Activated CD8-positive, alpha-beta memory T cell treated with anti-CD3 and anti-CD28 coated beads for 24 hours (primary cell): ENCODE measurements around the gene UBTF.

Experiments used
- DNase-seq: peaks from one replicate; pipeline ENCODE4 v3.0.0-alpha.2; 2020

Gene UBTF

DNA sequence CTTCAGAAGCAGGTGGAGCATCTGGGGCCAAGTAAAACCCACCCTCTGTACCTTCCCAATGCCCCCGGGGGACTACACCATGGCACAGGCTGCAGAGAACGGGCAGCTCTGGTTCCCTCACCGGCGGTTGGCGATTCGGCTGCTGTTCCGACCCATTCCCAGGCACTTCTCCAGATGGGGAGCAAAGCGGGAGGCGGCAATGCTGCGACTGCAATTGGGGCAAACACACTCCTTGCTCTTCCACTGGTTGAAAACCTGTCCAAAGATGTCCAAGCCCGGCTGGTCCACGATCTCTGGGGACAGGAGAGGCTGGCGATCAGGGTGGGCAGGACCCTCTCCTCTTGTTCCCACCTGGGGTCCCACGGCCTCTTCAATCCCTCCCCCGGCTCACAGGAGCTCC is 22.4 kb downstream of the UBTF start:
- no peak for DNase-seq

DNA sequence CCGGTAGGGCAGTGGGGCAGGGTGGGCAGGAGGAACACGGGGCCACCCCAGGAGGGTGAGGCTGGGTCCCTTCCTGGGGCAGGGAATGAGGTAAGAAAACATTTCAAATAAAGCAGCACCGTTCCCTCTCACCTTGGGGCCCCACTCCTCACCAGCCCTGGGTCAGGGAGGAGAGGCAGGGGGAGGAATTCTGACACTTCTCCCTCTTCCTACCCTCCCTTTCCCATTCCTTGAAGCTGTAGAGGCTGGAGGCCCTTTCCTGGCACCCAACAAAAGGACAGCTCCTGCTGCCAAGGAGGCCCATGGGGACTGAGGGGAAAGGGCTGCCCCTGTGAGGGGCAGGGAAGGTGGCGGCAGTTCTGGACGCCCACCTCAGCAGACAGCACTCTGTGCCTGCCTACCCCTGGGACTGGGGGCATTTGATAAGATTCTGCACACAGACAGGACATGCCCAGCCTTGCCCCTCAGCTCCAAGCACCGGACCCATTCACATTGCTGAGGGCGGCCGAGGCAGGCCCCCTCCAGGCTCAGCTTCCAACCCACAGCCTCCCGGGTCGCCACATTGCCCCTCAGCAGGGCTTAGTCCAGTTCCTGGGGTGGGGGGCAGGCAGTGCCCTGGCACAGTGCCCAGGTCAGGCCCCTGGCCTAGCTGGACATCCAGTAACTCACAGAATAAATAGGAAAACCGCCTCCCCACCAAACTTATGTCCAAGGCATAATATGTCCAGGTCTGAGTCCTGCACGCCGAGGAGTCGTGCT is 26.0 kb downstream of the UBTF start:
- DNase-seq: no peak

DNA sequence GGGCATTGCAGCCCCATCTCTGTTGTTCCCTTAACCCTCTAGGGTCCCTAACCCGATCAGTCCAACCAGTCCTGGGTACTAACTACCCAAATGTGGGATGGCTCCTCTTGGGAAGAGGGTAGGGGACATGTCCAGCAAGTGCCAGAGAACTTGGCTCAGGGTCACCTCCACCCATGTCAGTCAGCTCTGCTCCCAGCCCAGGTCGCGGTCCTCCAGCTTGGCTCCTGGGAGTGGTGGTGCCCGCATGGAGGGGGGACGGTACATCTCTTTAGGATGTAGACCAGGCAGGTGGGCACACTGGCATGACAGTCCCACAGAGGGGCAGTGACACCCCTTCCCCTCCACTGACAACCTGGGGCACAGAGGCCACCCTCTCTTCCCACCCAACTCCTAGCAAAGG is 26.7 kb downstream of the UBTF start:
- DNase-seq: no peak

DNA sequence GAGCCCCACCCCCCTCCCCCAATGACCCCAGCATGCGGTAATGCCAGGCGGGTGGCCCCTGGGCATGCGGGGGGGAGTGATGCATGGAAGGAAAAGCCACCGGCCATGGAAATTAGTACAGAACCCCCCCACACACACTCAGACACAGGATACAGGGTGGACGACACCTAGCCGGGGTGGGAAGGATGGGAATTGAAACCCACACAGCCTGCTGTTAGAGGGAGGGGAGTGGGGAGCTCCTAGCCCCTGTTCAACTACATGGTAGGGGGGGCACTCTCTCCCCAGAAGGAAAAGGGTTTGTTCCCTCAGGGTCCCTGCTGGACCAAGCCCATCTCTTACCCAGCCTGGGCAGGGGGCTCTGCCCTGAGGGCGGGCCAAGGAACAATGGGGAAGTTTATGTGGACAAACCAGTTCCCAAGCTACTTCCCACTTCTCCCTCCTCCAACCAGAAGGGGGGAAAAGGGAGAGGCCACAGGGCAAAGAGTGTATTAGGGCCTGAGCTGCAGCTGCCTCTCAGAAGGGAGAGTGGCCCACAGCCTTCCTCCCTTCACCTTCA is 27.5 kb downstream of the UBTF start:
- DNase-seq: no peak

DNA sequence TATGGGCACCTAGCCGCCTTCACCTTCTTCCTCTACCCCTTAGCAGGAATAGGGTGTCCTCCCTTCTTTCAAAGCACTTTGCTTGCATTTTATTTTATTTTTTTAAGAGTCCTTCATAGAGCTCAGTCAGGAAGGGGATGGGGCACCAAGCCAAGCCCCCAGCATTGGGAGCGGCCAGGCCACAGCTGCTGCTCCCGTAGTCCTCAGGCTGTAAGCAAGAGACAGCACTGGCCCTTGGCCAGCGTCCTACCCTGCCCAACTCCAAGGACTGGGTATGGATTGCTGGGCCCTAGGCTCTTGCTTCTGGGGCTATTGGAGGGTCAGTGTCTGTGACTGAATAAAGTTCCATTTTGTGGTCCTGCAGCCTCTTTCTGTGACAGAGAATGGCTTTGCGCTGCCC is 28.1 kb downstream of the UBTF start:
- DNase-seq: no peak

DNA sequence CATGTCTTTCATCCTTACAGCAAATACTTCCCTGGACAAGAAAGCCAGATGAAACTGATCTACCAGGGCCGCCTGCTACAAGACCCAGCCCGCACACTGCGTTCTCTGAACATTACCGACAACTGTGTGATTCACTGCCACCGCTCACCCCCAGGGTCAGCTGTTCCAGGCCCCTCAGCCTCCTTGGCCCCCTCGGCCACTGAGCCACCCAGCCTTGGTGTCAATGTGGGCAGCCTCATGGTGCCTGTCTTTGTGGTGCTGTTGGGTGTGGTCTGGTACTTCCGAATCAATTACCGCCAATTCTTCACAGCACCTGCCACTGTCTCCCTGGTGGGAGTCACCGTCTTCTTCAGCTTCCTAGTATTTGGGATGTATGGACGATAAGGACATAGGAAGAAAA is 29.0 kb downstream of the UBTF start:
- DNase-seq: no peak

DNA sequence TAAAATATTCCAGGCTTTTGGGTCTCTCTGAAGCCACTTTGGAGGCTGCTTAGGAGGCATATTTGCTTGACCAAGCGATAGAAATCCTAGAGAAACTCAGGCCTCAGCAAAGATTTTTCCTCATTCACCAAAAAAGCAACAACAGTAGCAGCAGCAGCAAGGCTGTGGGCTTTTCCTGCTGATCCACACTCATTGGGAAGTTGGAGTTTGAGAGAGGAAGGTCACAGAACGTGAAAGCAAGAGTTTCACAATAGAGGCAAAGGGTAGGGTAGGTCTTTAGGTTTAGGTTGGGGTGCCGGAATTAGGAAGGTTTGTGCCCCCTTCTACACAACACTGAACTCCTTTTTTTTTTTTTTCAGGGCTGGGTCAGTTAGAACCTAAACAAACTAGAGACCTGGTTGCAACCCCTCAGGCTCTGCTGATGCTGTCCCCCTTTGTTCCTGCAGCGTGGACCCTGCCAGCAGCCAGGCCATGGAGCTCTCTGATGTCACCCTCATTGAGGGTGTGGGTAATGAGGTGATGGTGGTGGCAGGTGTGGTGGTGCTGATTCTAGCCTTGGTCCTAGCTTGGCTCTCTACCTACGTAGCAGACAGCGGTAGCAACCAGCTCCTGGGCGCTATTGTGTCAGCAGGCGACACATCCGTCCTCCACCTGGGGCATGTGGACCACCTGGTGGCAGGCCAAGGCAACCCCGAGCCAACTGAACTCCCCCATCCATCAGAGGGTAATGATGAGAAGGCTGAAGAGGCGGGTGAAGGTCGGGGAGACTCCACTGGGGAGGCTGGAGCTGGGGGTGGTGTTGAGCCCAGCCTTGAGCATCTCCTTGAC is 30.7 kb downstream of the UBTF start:
- DNase-seq: no peak

DNA sequence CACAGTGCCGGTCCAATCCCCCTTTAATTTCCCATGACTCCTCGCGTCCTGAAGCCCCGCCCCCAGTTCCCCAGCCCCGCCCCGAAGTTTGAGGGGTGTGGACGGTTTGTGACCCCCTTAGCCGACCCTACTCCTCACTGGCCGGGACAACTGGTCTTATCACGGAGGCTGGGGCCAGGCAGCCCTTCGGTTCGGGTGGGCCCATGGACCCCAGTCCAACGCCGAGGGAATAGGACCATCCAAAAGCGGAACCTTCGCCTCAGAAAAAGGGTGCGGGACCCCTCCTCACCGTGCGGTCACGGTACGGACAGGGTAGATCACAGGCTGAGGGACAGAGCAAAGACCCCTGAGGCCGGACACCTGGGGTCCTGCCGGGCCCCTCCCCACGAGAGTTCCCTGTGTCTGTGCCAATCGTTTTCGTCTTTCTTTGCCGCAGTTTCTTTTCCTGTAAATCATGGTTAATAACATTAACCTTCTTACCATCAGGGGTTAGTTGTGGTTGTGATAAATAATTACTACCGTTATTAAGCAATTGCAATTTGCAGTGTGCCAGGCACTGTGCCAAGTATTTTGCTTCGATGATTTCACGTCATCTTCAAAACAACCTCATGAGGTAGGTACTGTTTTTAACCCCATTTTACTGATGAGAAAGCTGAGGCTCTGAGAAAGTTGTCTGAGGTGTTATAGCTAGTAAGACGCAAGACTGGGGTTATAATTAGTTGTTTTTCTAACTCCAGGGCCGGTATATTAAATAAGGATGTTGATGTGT is 32.2 kb downstream of the UBTF start:
- no peak for DNase-seq

DNA sequence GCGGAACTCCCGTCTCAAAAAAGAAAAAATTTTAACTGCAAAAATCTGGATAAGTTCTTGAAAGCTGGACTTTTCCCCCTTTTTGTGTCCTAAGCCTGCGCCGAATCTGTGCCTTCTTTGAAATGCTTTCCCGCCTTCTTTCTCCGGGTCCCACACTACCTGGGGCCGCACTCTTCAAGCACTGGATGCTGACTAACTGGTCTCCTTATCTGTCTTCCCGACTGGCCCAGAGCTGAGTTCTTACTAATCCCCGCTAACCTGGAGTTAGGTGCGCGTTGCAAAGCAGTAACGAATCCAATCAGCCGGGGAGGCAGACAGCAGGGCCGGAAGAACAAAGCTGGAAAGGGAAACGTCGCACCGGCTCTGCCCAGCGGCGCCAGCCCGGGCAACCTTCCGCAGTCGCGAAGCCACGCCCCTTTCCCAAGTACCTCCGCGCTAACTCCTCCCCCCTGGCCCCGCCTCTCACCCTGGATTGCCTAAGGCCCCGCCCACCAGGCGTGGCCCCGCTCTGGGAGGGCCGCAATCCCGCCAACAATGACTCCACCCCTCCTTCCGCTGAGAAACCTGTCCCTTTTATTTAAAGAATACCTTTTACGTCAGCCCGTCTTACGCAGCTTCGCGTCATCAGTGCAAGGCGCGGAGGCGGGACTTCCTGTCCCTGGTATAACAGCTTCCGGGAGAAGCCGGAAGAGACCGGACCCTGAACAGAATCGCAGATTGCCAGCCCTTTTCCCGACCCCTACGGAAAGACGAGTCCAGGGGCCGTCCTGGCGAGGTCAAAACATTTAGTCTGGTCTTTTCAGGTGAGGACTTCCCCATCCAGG is 33.0 kb downstream of the UBTF start, which contains the start of gene TMUB2:
TMUB2 (plus strand) TSS at position 666 of the 824 bp plus-strand sequence. CDS start 737 bp downstream, outside the sequence.
- DNase-seq: peak; percentile 100

DNA sequence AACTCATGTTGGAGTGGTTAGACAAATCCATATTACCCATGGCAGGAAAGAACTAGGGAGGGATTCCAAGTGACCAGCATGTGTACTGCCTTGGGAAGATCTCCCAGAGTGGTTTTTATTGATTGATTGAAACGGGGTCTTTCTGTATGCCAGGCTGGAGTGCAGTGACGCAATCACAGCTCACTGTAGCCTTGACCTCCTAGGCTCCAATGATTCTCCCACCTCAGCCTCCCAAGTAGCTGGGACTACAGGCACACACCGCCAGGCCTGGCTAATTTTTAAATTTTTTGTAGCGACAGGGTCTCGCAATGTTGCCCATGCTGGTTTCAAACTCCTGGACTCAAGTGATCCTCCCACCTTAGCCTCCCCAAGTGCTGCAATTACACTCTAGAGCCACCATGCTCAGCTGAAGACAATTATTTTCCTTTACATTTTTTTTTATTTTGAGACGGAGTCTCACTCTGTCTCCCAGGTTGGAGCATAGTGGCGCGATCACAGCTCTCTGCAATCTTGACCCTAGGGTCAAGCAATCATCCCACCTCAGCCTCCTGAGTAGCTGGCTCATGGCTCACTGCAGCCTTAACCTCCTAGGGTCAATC is 35.2 kb downstream of the UBTF start:
- no peak for DNase-seq

DNA sequence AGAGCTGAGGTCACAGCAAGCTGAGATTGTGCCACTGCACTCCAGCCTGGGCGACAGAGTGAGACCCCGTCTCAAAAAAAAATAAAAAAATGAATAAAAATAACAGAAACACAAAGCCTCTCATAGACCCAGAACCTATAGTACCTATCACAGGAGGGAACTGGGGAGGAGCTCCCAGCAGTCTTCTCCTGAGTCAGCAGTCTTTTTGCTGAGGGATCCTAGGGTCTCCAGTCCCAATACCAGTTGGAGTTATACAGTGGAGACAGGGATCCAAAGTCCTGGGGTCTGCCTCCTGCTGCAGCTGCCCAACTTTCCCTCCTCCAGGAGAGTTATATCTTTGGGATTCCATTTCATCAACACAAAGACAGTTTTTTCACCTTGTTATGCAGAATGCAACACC is 36.5 kb downstream of the UBTF start:
- no peak for DNase-seq

DNA sequence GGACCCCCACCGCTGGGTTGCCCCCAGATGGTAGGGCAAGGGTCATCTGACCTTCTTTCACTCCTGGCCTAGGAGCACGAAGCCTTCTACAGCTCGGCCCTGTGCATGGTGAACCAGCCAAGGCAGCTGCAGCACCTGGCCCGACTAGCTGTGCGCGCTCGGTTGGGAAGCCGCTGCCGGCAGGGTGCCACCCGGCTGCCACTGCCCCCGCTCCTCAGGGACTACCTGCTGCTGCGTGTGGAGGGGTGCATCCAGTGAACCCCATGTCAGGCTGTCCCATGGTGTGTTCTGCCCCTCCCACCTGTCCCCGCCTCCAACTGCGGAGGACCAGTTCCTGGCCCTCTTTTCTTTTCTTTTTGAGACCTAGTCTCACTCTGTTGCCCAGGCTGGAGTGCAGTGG is 41.3 kb downstream of the UBTF start:
- DNase-seq: no peak

DNA sequence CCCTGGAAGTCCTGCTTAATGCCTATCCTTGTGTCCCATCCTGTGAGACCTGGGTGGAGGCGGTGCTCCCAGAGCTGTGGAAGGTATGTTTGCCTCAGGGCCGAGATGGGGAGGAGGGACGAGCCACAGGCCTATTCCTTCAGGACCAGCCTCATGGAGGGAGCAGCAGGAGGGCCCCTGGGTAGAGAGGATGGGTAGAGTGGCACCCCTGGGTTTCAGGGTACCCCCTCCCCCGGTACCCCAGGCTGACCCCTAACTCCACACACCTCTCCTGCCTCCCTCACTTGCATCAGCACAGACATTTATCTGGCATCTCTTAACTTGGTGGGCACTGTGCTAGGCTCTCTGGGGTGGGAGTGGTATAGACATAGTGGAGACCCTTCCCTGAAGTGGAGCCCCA is 41.8 kb downstream of the UBTF start:
- DNase-seq: no peak

DNA sequence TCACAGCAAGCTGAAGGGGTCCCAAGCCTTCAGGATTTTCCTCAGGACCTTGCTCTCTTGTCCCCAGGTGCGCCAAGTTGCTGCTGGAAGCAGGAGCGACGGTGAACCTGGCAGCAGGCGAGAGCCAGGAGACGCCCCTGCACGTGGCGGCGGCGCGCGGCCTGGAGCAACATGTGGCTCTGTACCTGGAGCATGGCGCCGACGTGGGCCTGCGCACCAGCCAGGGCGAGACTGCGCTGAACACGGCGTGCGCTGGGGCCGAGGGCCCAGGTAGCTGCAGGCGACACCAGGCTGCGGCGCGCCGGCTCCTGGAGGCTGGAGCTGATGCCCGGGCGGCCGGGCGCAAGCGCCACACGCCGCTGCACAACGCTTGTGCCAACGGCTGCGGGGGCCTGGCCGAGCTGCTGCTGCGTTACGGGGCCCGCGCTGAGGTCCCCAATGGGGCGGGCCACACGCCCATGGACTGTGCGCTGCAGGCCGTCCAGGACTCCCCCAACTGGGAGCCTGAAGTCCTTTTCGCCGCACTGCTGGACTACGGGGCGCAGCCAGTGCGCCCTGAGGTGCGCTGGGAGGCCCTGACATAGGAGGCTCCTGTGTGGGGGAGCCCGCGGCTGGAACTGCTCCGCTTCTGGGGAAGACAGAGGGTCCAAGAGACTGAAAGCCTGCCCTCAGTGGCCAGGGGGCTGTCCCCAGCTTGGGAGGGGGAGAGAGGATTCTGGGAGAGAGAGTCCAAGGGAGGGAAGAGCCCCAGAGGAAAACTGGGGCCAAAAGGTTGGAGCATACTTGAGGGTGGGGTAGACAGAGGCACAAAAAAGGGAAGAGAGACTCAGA is 42.6 kb downstream of the UBTF start:
- DNase-seq: no peak

DNA sequence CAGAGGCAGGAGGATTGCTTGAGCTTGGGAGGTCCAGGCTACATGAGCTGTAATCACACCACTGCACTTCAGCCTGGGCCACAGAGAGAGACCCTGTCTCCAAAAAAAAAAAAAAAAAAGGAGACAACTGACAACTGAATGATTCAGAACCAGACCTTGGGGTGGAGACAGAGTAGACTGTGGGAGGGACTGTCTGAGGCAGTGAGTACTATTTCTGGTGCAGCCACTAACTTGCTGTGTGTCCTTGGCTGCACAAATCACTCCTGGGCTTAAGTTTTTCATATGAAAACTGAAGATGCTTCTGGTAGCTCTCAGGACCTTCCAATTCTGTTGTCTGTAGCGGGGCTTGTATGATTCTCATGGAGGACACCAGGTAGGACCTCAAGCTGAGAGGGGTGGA is 43.2 kb downstream of the UBTF start:
- no peak for DNase-seq

DNA sequence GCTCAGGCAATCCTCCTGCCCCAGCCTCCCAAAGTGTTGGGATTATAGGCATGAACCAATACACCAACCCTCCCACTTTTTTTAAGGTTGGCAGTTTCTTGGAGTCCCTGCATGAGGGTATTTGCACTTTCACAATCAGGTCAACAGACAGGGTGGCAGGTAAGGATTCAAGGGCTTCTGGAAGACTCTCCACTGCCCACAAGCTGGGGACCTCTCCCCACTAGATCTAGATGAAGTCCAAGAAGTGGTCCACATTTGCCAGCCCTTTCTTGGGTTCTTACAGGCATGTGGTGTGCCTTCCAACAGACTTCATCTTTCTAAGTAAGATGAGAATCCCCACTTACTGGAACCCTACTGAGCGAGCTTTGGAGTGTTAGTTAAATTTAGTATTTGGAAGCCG is 45.0 kb downstream of the UBTF start:
- no peak for DNase-seq

DNA sequence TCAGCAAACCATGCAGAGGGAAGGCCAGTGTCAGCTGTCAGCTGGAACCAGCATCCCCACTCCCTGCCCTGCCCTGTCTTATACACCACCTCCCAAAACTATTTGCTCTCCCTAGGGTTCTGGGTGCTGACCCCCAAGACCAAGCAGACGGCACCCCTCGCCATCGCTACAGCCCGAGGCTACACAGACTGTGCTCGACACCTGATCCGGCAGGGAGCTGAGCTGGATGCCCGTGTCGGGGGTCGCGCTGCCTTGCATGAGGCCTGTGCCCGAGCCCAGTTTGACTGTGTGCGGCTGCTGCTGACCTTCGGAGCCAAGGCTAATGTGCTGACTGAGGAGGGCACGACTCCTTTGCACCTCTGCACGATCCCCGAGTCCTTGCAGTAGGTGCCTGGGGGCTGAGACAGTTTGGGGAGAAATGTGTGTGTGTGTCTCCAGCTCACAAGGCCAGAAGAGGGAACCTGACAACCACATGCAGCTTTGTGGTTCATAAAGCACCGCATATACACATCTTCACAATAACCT is 47.5 kb downstream of the UBTF start:
- DNase-seq: no peak

DNA sequence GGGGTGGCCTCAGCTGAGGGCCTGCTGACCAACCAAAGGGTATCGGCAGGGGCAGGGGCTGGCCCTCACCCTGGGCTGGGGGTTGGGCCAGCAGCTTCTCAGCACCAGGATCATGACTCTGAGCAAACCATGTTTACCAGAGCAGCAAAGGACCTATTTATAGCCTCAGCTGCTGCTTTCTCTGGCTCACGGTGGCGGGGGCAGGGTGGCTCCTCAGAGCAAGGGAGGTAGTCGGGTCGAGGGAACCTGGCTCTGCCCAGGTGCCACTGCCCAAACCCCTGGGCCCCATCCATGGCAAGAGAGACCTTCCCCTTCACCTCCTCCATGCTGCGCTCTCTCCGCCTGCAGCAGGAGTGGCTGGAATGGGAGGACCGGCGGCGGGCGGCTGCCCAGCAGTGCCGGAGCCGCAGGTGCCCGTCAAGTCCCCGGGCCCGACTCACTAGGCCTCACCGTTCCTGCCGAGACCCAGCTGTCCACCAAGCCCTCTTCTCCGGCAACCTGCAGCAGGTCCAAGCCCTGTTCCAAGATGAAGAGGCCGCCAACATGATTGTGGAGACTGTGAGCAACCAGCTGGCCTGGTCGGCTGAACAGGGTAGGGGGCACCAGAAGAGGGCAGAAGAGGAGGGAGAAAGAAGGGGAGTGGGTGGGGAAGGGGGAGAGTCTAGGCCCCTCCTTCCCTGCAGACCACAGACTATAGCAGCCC is 48.8 kb downstream of the UBTF start, which contains the start of gene ASB16:
ASB16 (plus strand) TSS at position 206 of the 703 bp plus-strand sequence; CDS start at position 292, 86 bp downstream.
- no peak for DNase-seq

DNA sequence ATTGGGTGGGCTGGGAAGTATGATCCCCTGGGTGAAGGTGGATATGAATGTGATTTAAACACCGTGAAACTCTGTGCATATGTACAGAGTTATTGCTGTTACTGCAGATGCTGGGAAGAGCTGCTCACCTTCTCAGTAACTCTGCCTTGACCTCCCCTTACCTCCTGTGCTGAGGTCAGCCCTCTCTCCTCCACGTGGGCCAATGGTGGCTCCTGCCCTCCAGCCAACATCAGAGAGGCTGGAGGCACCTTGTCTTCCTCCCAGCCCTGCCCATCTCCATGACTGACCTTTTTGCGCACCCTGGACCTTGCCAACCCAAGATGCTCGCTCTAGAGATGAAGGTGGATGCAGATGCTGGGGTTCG is 49.4 kb downstream of the UBTF start:
- DNase-seq: no peak
